Hepatocyte (in vitro differentiated cells): ENCODE results near the gene TMIE. TPM values are rescaled to one million over a fixed set of nuclear protein-coding genes. Genes with fewer than 3 reads are reported as not detected.

Source experiments
- DNase-seq: peaks from one replicate; pipeline ENCODE4 v3.0.0-alpha.2; 2016; ENCODE audit warnings: low spot score
- H2AFZ ChIP-seq: fragments of 200-600 bp; sonication (generic); 2 replicates; pipeline ENCODE4 v1.6.0; 2016; ENCODE audit warnings: antibody characterized with exemption, mild to moderate bottlenecking
- H3K27ac ChIP-seq: fragments of 200-600 bp; sonication (generic); 2 replicates; pipeline ENCODE4 v1.5.1; 2016; ENCODE audit warnings: mild to moderate bottlenecking
- H3K27me3 ChIP-seq: fragments of 200-600 bp; sonication (generic); 2 replicates; pipeline ENCODE4 v1.6.1; 2016
- H3K36me3 ChIP-seq: fragments of 200-600 bp; sonication (generic); replicated peaks from 2 replicates; pipeline ENCODE4 v1.5.1; 2016; ENCODE audit warnings: low read depth; ENCODE audit not compliant: insufficient read depth
- H3K4me1 ChIP-seq: fragments of 200-600 bp; sonication (generic); 2 replicates; pipeline ENCODE4 v1.5.1; 2016; ENCODE audit warnings: mild to moderate bottlenecking, moderate library complexity; ENCODE audit not compliant: insufficient read depth
- H3K4me2 ChIP-seq: fragments of 200-600 bp; sonication (generic); 2 replicates; pipeline ENCODE4 v1.6.0; 2016
- H3K4me3 ChIP-seq: fragments of 200-600 bp; sonication (generic); 2 replicates; pipeline ENCODE4 v1.5.1; 2016; ENCODE audit warnings: mild to moderate bottlenecking
- H3K79me2 ChIP-seq: fragments of 200-600 bp; sonication (generic); 2 replicates; pipeline ENCODE4 v1.6.0; 2017; ENCODE audit warnings: mild to moderate bottlenecking
- H3K9me2 ChIP-seq: fragments of 200-600 bp; sonication (generic); replicated peaks from 2 replicates; pipeline ENCODE4 v1.6.0; 2017; ENCODE audit warnings: mild to moderate bottlenecking; ENCODE audit not compliant: insufficient read depth
- H3K9me3 ChIP-seq: fragments of 200-600 bp; sonication (generic); 2 replicates; pipeline ENCODE4 v1.5.1; 2016; ENCODE audit warnings: low read depth, mild to moderate bottlenecking
- H4K20me1 ChIP-seq: fragments of 200-600 bp; sonication (generic); 2 replicates; pipeline ENCODE4 v1.6.0; 2016; ENCODE audit warnings: mild to moderate bottlenecking; ENCODE audit not compliant: insufficient read depth, poor library complexity, severe bottlenecking
- EZH2 ChIP-seq: fragments of 200-600 bp; sonication (generic); IDR thresholded peaks from 2 replicates; pipeline ENCODE4 v1.6.1; 2016; ENCODE audit warnings: antibody characterized with exemption, mild to moderate bottlenecking, borderline replicate concordance
- EZH2phosphoT487 ChIP-seq: fragments of 200-600 bp; sonication (generic); IDR thresholded peaks from one replicate; pipeline ENCODE4 v1.6.1; 2018; ENCODE audit warnings: antibody characterized with exemption, mild to moderate bottlenecking, low read depth, moderate library complexity; ENCODE audit not compliant: unreplicated experiment, severe bottlenecking
- WGBS: methylation state at CpG from one replicate; pipeline ENCODE4 v1.1.6; 2016; ENCODE audit warnings: low lambda C conversion rate; ENCODE audit errors: missing lambda C conversion rate; 5-methylcytosine and 5-hydroxymethylcytosine counted together
- polyA plus RNA-seq: library from polyadenylated mRNA; unstranded; fragments of >200 nt; fragmentation: Nextera tagmentation; extraction: Ambion mirVana; gene quantifications from 2 replicates; pipeline ENCODE4 v1.2.1, GENCODE V29; 2016
- total RNA-seq: library from RNA; depleted of rRNA; stranded (reverse); fragments of >200 nt; gene quantifications from 2 replicates; pipeline ENCODE4 v1.2.3, GENCODE V29; 2014
- TF ChIP-seq, protein P1 (sequence below): fragments of 200-600 bp; sonication (generic); IDR thresholded peaks from 2 replicates; pipeline ENCODE4 v1.5.1; 2016; ENCODE audit warnings: antibody characterized with exemption, mild to moderate bottlenecking; ENCODE audit not compliant: poor library complexity

The TMIE gene
- total and polyA plus RNA-seq, 2 experiments from 2014 or later, result 0.37 to 0.51 TPM

- Histone ChIP-seq H3K27ac (no peak overlapping the region), H3K9me3 (no peaks in the 10 kb centered on the region), H4K20me1 (no peaks in the 10 kb centered on the region), H3K9me2 (no peaks in the 10 kb centered on the region), H3K79me2 (no peaks in the 10 kb centered on the region), H2AFZ (no peak overlapping the region), H3K4me1 (no peaks in the 10 kb centered on the region), H3K4me2 (no peak overlapping the region), H3K27me3 (no peaks in the 10 kb centered on the region), H3K4me3 (no peak overlapping the region), H3K36me3 (no peaks in the 10 kb centered on the region)
- 95% methylated on average over 22 of the region's 22 CpGs for WGBS
- TF ChIP-seq, protein P1, sequence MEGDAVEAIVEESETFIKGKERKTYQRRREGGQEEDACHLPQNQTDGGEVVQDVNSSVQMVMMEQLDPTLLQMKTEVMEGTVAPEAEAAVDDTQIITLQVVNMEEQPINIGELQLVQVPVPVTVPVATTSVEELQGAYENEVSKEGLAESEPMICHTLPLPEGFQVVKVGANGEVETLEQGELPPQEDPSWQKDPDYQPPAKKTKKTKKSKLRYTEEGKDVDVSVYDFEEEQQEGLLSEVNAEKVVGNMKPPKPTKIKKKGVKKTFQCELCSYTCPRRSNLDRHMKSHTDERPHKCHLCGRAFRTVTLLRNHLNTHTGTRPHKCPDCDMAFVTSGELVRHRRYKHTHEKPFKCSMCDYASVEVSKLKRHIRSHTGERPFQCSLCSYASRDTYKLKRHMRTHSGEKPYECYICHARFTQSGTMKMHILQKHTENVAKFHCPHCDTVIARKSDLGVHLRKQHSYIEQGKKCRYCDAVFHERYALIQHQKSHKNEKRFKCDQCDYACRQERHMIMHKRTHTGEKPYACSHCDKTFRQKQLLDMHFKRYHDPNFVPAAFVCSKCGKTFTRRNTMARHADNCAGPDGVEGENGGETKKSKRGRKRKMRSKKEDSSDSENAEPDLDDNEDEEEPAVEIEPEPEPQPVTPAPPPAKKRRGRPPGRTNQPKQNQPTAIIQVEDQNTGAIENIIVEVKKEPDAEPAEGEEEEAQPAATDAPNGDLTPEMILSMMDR, result no peak
- TF ChIP-seq EZH2, result no peak
- DNase-seq, result no peak
These were observed 12.8 kb downstream of the TMIE start for GRCh38 chr3:46713898-46714552.

- Histone ChIP-seq H3K27me3 (no peaks in the 10 kb centered on the region), H4K20me1 (no peaks in the 10 kb centered on the region), H3K79me2 (no peaks in the 10 kb centered on the region), H2AFZ (no peak overlapping the region), H3K4me1 (no peaks in the 10 kb centered on the region), H3K9me3 (no peaks in the 10 kb centered on the region), H3K4me2 (no peak overlapping the region), H3K9me2 (no peaks in the 10 kb centered on the region), H3K27ac (no peak overlapping the region), H3K36me3 (no peaks in the 10 kb centered on the region), H3K4me3 (no peak overlapping the region)
- no peak for DNase-seq
- 92% methylated on average over 10 of the region's 10 CpGs for WGBS
- no peak for TF ChIP-seq EZH2
- TF ChIP-seq, protein P1, result no peak
- no peak for TF ChIP-seq EZH2phosphoT487
These were observed 13.7 kb downstream of the TMIE start for GRCh38 chr3:46714728-46715506.

DNA sequence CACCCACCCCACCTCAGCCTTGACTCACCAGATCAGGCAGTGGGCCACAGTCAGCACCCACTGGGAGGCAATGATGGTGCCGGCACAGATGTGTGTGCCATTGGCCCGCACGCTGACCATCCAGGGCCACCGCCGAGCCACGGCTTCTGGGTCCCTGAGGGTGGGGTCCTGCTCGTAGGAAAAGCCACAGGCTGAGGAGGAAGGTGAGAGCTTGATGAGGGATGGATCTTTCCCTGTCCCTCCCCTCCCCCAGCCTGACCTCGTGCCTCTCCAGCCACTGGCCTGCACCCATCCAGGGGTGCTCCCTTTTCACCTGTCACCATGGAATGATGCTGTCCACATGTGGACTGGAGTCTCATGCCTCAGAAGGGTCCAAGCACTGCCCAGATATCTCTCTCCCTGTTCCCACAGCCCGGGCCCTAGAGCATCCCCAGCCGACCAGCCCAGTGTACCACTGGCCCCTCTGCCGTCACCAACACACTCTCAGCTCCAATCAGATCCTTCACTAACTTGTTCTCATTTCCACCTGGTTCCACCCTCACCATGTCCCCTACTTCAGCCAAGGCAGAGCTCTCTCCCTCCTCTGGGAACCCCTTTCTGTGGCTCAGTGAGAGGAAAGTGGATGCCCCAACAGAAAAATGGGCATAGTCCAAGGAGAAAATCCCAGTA lies 14.4 kb downstream of the TMIE start:
- WGBS, result 100% methylated on average over 10 of the region's 11 CpGs
- Histone ChIP-seq H3K79me2 (no peaks in the 10 kb centered on the region), H3K27ac (no peak overlapping the region), H3K9me2 (no peaks in the 10 kb centered on the region), H3K36me3 (no peaks in the 10 kb centered on the region), H3K4me3 (no peak overlapping the region), H2AFZ (no peak overlapping the region), H3K27me3 (no peaks in the 10 kb centered on the region), H3K4me1 (no peaks in the 10 kb centered on the region), H4K20me1 (no peaks in the 10 kb centered on the region), H3K9me3 (no peaks in the 10 kb centered on the region), H3K4me2 (no peak overlapping the region)
- TF ChIP-seq, protein P1, result no peak
- TF ChIP-seq EZH2phosphoT487, result no peak
- TF ChIP-seq EZH2, result no peak
- DNase-seq, result no peak
